Uterus (tissue), 4 donors: ENCODE data around the gene FAM114A1. TPM values are rescaled to one million over a fixed set of nuclear protein-coding genes. Genes with fewer than 3 reads are reported as not detected.

Experiments
- DNase-seq, 2 donors: peaks; one replicate each; pipeline ENCODE4 v3.0.0-alpha.2; 2019 to 2020
- H3K27ac ChIP-seq, 2 donors: fragments of 200-600 bp; sonication (generic); 1 replicate in 1 of 2; 2 replicates in 1 of 2; pipeline ENCODE4 v1.5.1; 2016 to 2018
- H3K27me3 ChIP-seq, 2 donors: fragments of 200-600 bp; sonication (generic); one replicate each; pipeline ENCODE4 v1.5.1; 2018 to 2019; ENCODE audit warnings: control low read depth in 1 of 2
- H3K36me3 ChIP-seq, 2 donors: fragments of 200-600 bp; sonication (generic); one replicate each; pipeline ENCODE4 v1.5.1; 2019; ENCODE audit warnings: control low read depth in 1 of 2
- H3K4me1 ChIP-seq, 2 donors: fragments of 200-600 bp; sonication (generic); one replicate each; pipeline ENCODE4 v1.5.1; 2018 to 2019; ENCODE audit warnings: control low read depth in 1 of 2
- H3K4me3 ChIP-seq, 2 donors: fragments of 200-600 bp; sonication (generic); 1 replicate in 1 of 2; 2 replicates in 1 of 2; pipeline ENCODE4 v1.5.1; 2018 to 2019; ENCODE audit warnings: mild to moderate bottlenecking in 1 of 2
- H3K9me3 ChIP-seq, 2 donors: fragments of 200-600 bp; sonication (generic); one replicate each; pipeline ENCODE4 v1.5.1; 2019; ENCODE audit warnings: control low read depth in 1 of 2
- POLR2A ChIP-seq, 2 donors: fragments of 450-650 bp; IDR thresholded peaks; one replicate each; pipeline ENCODE4 v1.6.1; 2016; ENCODE audit warnings: antibody characterized with exemption in 2 of 2, mild to moderate bottlenecking in 1 of 2, moderate library complexity in 1 of 2
- intact Hi-C: fragments of 100-400 bp; cut with DNase I; formaldehyde crosslinking; loops from one replicate; pipeline ENCODE4 v1.15.1; 2023; ENCODE audit warnings: low total_unique reads
- total RNA-seq, 4 donors: library from RNA; depleted of rRNA in 3 of 4; stranded (reverse); fragments of >200 nt in 3 of 4; gene quantifications; one replicate each; pipeline versions ENCODE4 v1.1.0 to v1.2.4, GENCODE V29; 2014 to 2023
- TF ChIP-seq, protein P1 (sequence below), 4 experiments: fragments of 200-600 bp in 2 of 4; fragments of 450-650 bp in 2 of 4; sonication (generic) in 2 of 4; IDR thresholded peaks; one replicate each; pipeline ENCODE4 v1.5.1; 2016 to 2019; ENCODE audit warnings: antibody characterized with exemption in 4 of 4, mild to moderate bottlenecking in 2 of 4, moderate library complexity in 1 of 4
- donor health status: DM: yes; HTN: yes; CAD: no.

The FAM114A1 gene
- total RNA-seq, 4 donors from 2014 or later, result 41.2 to 273 (median 52.7) TPM

DNA sequence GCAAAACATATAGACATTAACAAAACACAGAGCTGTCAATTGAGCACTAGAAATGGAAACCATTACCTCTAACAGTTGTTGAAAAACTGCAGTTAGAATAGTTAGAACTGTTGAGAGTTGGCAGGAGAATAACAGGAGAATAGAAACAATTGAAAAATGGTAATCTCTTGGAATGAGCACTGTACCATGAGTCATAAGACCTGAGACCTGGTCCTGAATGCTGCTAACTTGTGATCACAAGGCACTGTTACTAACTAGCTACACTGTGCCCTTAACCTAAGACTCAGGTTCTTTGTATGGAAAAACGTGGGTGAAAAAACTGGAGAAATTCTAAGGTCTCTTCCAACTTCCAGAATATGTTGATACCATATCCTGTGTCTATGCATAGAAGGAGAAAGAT lies 29.3 kb downstream of the FAM114A1 start:
- Histone ChIP-seq H3K4me3 (no peak overlapping the region), H3K36me3 (no peaks in the 10 kb centered on the region), H3K27me3 (no peaks in the 10 kb centered on the region), H3K4me1 (no peaks in the 10 kb centered on the region), H3K27ac (no peak overlapping the region), H3K9me3 (no peaks in the 10 kb centered on the region)
- TF ChIP-seq POLR2A (IDR thresholded peaks at IDR 0.05), result no peak
- TF ChIP-seq, protein P1, sequence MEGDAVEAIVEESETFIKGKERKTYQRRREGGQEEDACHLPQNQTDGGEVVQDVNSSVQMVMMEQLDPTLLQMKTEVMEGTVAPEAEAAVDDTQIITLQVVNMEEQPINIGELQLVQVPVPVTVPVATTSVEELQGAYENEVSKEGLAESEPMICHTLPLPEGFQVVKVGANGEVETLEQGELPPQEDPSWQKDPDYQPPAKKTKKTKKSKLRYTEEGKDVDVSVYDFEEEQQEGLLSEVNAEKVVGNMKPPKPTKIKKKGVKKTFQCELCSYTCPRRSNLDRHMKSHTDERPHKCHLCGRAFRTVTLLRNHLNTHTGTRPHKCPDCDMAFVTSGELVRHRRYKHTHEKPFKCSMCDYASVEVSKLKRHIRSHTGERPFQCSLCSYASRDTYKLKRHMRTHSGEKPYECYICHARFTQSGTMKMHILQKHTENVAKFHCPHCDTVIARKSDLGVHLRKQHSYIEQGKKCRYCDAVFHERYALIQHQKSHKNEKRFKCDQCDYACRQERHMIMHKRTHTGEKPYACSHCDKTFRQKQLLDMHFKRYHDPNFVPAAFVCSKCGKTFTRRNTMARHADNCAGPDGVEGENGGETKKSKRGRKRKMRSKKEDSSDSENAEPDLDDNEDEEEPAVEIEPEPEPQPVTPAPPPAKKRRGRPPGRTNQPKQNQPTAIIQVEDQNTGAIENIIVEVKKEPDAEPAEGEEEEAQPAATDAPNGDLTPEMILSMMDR (IDR thresholded peaks at IDR 0.05), result no peak
- intact Hi-C loops, result no loop called here
- DNase-seq, result no peak

DNA sequence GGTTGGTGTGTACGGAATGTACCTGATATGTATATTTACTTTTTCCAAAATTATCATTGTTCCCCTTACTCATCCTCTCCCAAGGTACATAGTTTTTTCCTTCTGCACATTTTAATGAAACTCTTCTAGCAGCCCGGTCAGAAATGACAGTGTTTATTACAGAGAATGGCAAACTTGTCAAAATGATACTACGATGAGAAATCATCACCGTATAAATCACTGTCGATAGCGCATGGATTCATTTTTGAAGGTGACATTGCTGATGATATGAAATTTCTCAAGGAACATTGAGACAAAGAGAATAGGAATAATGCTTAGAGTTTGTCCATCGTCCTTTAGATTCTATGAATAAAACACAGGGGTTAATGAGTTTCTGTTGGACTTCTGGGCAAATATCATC lies 30.6 kb downstream of the FAM114A1 start:
- TF ChIP-seq, protein P1 (IDR thresholded peaks at IDR 0.05), result no peak
- TF ChIP-seq POLR2A (IDR thresholded peaks at IDR 0.05), result no peak
- H3K27ac ChIP-seq, result no peak overlapping the region
- intact Hi-C loops, result no loop called here

DNA sequence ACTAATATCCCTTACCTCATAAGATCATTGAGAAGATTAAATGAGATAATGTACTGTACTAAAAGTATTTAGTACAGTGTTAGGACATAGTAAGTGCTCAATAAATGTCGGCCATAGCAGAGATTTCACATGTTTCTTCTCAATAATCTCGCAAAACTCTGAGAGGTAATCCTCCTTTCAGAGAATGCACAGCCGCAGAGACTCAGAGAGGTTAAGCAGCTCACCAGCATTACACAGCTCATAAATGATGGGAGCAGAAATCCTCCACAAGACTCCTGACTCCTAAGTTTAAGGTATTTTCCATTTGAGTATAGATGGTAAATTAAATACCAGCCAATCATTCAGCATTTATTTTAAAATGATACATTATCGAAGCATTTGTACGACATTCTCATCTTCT lies 34.6 kb downstream of the FAM114A1 start:
- no peak overlapping the region for H3K4me3 ChIP-seq
- TF ChIP-seq POLR2A (IDR thresholded peaks at IDR 0.05), result no peak
- TF ChIP-seq, protein P1 (IDR thresholded peaks at IDR 0.05), result no peak
- no peaks in the 10 kb centered on the region for H3K27me3 ChIP-seq
- no peak overlapping the region for H3K27ac ChIP-seq
- intact Hi-C loops, result no loop called here
- no peaks in the 10 kb centered on the region for H3K36me3 ChIP-seq
- H3K9me3 ChIP-seq, result no peaks in the 10 kb centered on the region
- no peak for DNase-seq
- H3K4me1 ChIP-seq, result no peaks in the 10 kb centered on the region

More for the DNA sequence above, 30.6 kb downstream of the FAM114A1 start:
- H3K36me3 ChIP-seq, result no peaks in the 10 kb centered on the region
- H3K27me3 ChIP-seq, result no peaks in the 10 kb centered on the region
- H3K4me1 ChIP-seq, result no peaks in the 10 kb centered on the region
- no peak for DNase-seq
- no peaks in the 10 kb centered on the region for H3K9me3 ChIP-seq
- H3K4me3 ChIP-seq, result no peak overlapping the region

DNA sequence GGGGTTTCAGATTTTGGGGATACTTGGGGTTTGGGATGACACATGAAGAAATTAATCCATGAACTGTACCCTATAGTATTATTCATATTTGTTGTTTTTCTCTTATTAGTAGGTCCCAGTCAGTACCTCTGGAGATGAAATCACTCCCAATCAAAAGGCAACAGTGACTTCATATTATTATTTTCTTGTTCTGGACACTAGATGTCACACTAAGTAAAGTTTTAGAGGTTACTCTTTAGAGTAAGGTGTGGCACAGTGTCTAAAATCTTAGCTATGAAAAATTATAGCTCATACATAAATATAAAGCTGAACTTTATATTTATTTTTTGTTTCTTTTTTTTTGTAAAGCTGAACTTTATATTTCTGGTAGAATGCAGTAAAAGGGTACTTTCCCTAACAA lies 35.1 kb downstream of the FAM114A1 start:
- Histone ChIP-seq H3K27ac (no peak overlapping the region), H3K4me1 (no peaks in the 10 kb centered on the region), H3K27me3 (no peaks in the 10 kb centered on the region), H3K9me3 (no peaks in the 10 kb centered on the region), H3K36me3 (no peaks in the 10 kb centered on the region), H3K4me3 (no peak overlapping the region)
- intact Hi-C loops, result no loop called here
- no peak for TF ChIP-seq POLR2A (IDR thresholded peaks at IDR 0.05)
- TF ChIP-seq, protein P1 (IDR thresholded peaks at IDR 0.05), result peak in 3 of 4 experiments; percentile 11 to 35 (median 25)
- no peak for DNase-seq

DNA sequence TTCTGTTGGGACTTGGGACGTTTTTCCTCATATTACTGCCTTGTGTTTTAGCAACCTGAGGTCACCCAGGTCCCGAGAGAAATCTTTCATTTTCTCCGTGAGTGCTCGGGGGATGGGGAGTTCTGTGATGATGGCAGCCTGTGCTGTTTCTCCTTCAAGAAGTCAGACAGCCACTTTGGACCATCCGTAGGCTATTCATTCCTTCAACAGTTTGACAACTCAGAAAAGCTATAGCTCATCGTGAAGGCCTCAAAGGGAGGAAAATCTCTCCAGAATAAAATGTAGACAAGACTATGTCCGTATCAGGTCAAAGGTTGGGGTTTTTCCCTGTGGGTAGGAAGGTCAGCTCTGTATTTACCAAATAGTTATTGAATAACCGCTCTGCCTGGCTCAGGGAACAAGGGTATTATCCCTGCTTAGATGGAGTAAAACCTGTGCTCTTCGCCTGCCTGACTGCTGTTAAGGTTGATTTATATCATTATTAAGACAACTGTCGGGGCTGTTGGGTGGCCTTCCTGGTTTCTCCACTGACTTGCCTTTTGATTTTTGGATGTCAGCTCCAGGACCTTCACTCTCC lies 36.6 kb downstream of the FAM114A1 start:
- TF ChIP-seq, protein P1 (IDR thresholded peaks at IDR 0.05), result no peak
- Histone ChIP-seq H3K27me3 (no peaks in the 10 kb centered on the region), H3K4me3 (no peak overlapping the region), H3K27ac (peak overlapping the region in 1 of 2 donors; percentile 55), H3K4me1 (no peaks in the 10 kb centered on the region), H3K36me3 (no peaks in the 10 kb centered on the region), H3K9me3 (no peaks in the 10 kb centered on the region)
- intact Hi-C loops, result no loop called here
- DNase-seq, result no peak
